H1 (cell line): ENCODE results near the gene MIB1. TPM values are rescaled to one million over a fixed set of nuclear protein-coding genes. Genes with fewer than 3 reads are reported as not detected.

Experiments
- CTCF ChIA-PET: fragments of 300-600 bp; sonication (Branson Sonifier 250); formaldehyde crosslinking; loops from one replicate; lab custom pipeline; 2021; ENCODE audit not compliant: partially characterized antibody; lab: Charles Lee
- POLR2A ChIA-PET: fragments of 300-600 bp; sonication (Branson Sonifier 250); formaldehyde crosslinking; loops from one replicate; lab custom pipeline; 2021; ENCODE audit warnings: inconsistent platforms; ENCODE audit not compliant: partially characterized antibody; lab: Charles Lee
- DNase-seq, 2 experiments: peaks; one replicate each; pipeline versions ENCODE4 v3.0.0 to v3.0.0-alpha.2; 2010 to 2022; ENCODE audit warnings: low spot score in 2 of 2, low read depth in 1 of 2, mixed read lengths in 1 of 2
- FAIRE-seq: peaks from 2 replicates; lab custom pipeline; 2011; peaks lifted over from hg19 to GRCh38; lab: Jason Lieb, UNC
- H2AFZ ChIP-seq: 2 replicates; pipeline ENCODE4 v1.8.1; 2012; ENCODE audit warnings: low read length, inconsistent platforms
- H2AK5ac ChIP-seq: 2 replicates; pipeline ENCODE4 v1.6.1; 2013; ENCODE audit warnings: low read depth, low read length
- H2BK120ac ChIP-seq: replicated peaks from 2 replicates; pipeline ENCODE3; 2013; ENCODE audit warnings: low read depth, low read length, inconsistent platforms
- H2BK12ac ChIP-seq: 2 replicates; pipeline ENCODE4 v1.6.1; 2013; ENCODE audit warnings: low read depth, low read length
- H2BK15ac ChIP-seq: 2 replicates; pipeline ENCODE4 v1.6.1; 2013; ENCODE audit warnings: low read length
- H2BK20ac ChIP-seq: 2 replicates; pipeline ENCODE4 v1.6.1; 2013; ENCODE audit warnings: low read length
- H2BK5ac ChIP-seq: 2 replicates; pipeline ENCODE4 v1.6.1; 2013; ENCODE audit warnings: low read depth, low read length
- H3K14ac ChIP-seq: 2 replicates; pipeline ENCODE4 v1.6.1; 2013; ENCODE audit warnings: inconsistent platforms; ENCODE audit not compliant: insufficient read length
- H3K18ac ChIP-seq: 2 replicates; pipeline ENCODE4 v1.6.1; 2013; ENCODE audit warnings: low read length; ENCODE audit errors: extremely low read depth
- H3K23ac ChIP-seq: 2 replicates; pipeline ENCODE4 v1.6.1; 2013; ENCODE audit warnings: inconsistent platforms; ENCODE audit not compliant: insufficient read length
- H3K23me2 ChIP-seq: 2 replicates; pipeline ENCODE4 v1.6.1; 2013; ENCODE audit warnings: low read depth, low read length
- H3K27ac ChIP-seq: 2 replicates; pipeline ENCODE4 v1.6.1; 2011; ENCODE audit warnings: low read depth, low read length, inconsistent platforms
- H3K27me3 ChIP-seq, 4 experiments: replicated peaks in 1 of 4; 1 replicate in 1 of 4; 2 replicates in 3 of 4; pipeline versions ENCODE4 v1.6.1 to v1.8.1; 2011 to 2013; ENCODE audit warnings: low read length in 3 of 4, mild to moderate bottlenecking in 3 of 4, inconsistent platforms in 2 of 4, mixed read lengths in 2 of 4, moderate library complexity in 1 of 4; ENCODE audit not compliant: control insufficient read depth in 3 of 4, insufficient read depth in 3 of 4; ENCODE audit errors: extremely low read depth in 1 of 4
- H3K36me3 ChIP-seq, 4 experiments: 2 replicates each; pipeline versions ENCODE4 v1.6.1 to v1.8.1; 2011 to 2013; ENCODE audit warnings: mild to moderate bottlenecking in 4 of 4, low read length in 3 of 4, moderate library complexity in 2 of 4, control low read depth in 1 of 4, inconsistent platforms in 1 of 4; ENCODE audit not compliant: insufficient read depth in 4 of 4, control insufficient read depth in 2 of 4
- H3K4ac ChIP-seq: replicated peaks from 2 replicates; pipeline ENCODE3; 2013; ENCODE audit warnings: low read length, low read depth, mixed read lengths, inconsistent platforms; ENCODE audit not compliant: insufficient read length
- H3K4me1 ChIP-seq, 4 experiments: replicated peaks in 1 of 4; 1 replicate in 1 of 4; 2 replicates in 3 of 4; pipeline versions ENCODE4 v1.6.1 to v1.8.1; 2011 to 2013; ENCODE audit warnings: low read length in 3 of 4, inconsistent platforms in 2 of 4, mixed read lengths in 1 of 4; ENCODE audit not compliant: insufficient read depth in 4 of 4, control insufficient read depth in 3 of 4
- H3K4me2 ChIP-seq, 2 experiments: 2 replicates each; pipeline versions ENCODE4 v1.6.1 to v1.8.1; 2011 to 2013; ENCODE audit warnings: low read depth in 2 of 2, low read length in 2 of 2, control low read depth in 1 of 2, inconsistent platforms in 1 of 2, mild to moderate bottlenecking in 1 of 2; ENCODE audit not compliant: insufficient read depth in 1 of 2
- H3K4me3 ChIP-seq, 4 experiments: fragments of 200-600, 300-600 bp in 1 of 4; sonication (generic), shearing (Covaris generic), sonication (Bioruptor Twin) in 1 of 4; 2 replicates each; pipeline versions ENCODE4 v1.5.1 to v1.8.1; 2011 to 2016; ENCODE audit warnings: low read length in 4 of 4, low read depth in 3 of 4, control low read depth in 2 of 4, inconsistent platforms in 2 of 4, mild to moderate bottlenecking in 2 of 4, mixed read lengths in 1 of 4, moderate library complexity in 1 of 4; ENCODE audit not compliant: insufficient read depth in 2 of 4; ENCODE audit errors: extremely low read depth in 1 of 4
- H3K56ac ChIP-seq: replicated peaks from 2 replicates; pipeline ENCODE3; 2013; ENCODE audit warnings: low read depth, mild to moderate bottlenecking, mixed read lengths, low read length, inconsistent platforms; ENCODE audit not compliant: insufficient read length
- H3K79me1 ChIP-seq: 2 replicates; pipeline ENCODE4 v1.6.1; 2013; ENCODE audit warnings: low read depth, low read length, control low read depth
- H3K79me2 ChIP-seq, 2 experiments: 2 replicates each; pipeline versions ENCODE4 v1.6.1 to v1.8.1; 2012 to 2013; ENCODE audit warnings: low read length in 2 of 2, mild to moderate bottlenecking in 2 of 2, inconsistent platforms in 1 of 2; ENCODE audit not compliant: insufficient read depth in 2 of 2, control insufficient read depth in 1 of 2
- H3K9ac ChIP-seq, 4 experiments: replicated peaks in 1 of 4; 1 replicate in 1 of 4; 2 replicates in 3 of 4; pipeline versions ENCODE4 v1.6.1 to v1.8.1; 2011 to 2013; ENCODE audit warnings: low read depth in 3 of 4, low read length in 3 of 4, control low read depth in 2 of 4, mild to moderate bottlenecking in 2 of 4, moderate library complexity in 2 of 4, inconsistent platforms in 1 of 4; ENCODE audit errors: extremely low read depth in 1 of 4
- H3K9me3 ChIP-seq, 2 experiments: 2 replicates each; pipeline versions ENCODE4 v1.6.1 to v1.8.1; 2012 to 2013; ENCODE audit warnings: mild to moderate bottlenecking in 2 of 2, moderate library complexity in 2 of 2, control low read depth in 1 of 2, inconsistent platforms in 1 of 2, low read depth in 1 of 2, low read length in 1 of 2, mixed read lengths in 1 of 2; ENCODE audit not compliant: insufficient read depth in 2 of 2
- H4K20me1 ChIP-seq, 2 experiments: replicated peaks in 1 of 2; 2 replicates each; pipeline versions ENCODE3 to v1.8.1; 2011 to 2013; ENCODE audit warnings: inconsistent platforms in 2 of 2, low read length in 2 of 2, mild to moderate bottlenecking in 1 of 2; ENCODE audit not compliant: insufficient read depth in 2 of 2, control insufficient read depth in 1 of 2
- H4K5ac ChIP-seq: 2 replicates; pipeline ENCODE4 v1.6.1; 2013; ENCODE audit warnings: low read length, low read depth, mixed read lengths, inconsistent platforms; ENCODE audit not compliant: insufficient read length
- H4K8ac ChIP-seq: 2 replicates; pipeline ENCODE4 v1.8.0; 2013; ENCODE audit warnings: mild to moderate bottlenecking, moderate library complexity, low read length, inconsistent platforms; ENCODE audit not compliant: insufficient read depth; ENCODE audit errors: extremely low read depth
- H4K91ac ChIP-seq: replicated peaks from 2 replicates; pipeline ENCODE3; 2013; ENCODE audit warnings: low read length, mixed read lengths, inconsistent platforms; ENCODE audit not compliant: insufficient read length
- ATF3 ChIP-seq: IDR thresholded peaks from 2 replicates; pipeline ENCODE4 v1.6.1; 2011; ENCODE audit warnings: low read depth, mild to moderate bottlenecking, low read length; ENCODE audit not compliant: insufficient read depth
- BRCA1 ChIP-seq: IDR thresholded peaks from 2 replicates; pipeline ENCODE4 v1.6.1; 2012; ENCODE audit warnings: low read depth, low read length, improper control_type of control experiment
- CREB1 ChIP-seq: IDR thresholded peaks from 2 replicates; pipeline ENCODE4 v1.6.1; 2012; ENCODE audit warnings: inconsistent platforms
- EP300 ChIP-seq, 2 experiments: IDR thresholded peaks; 1 replicate in 1 of 2; 2 replicates in 1 of 2; pipeline ENCODE4 v1.6.1; 2011 to 2012; ENCODE audit warnings: low read depth in 2 of 2, low read length in 2 of 2, mild to moderate bottlenecking in 2 of 2, borderline replicate concordance in 1 of 2, inconsistent platforms in 1 of 2, moderate library complexity in 1 of 2
- FOSL1 ChIP-seq: IDR thresholded peaks from 2 replicates; pipeline ENCODE4 v1.6.1; 2011; ENCODE audit warnings: mild to moderate bottlenecking, low read depth, low read length, moderate library complexity; ENCODE audit not compliant: insufficient read depth
- GABPA ChIP-seq: IDR thresholded peaks from 2 replicates; pipeline ENCODE4 v1.6.1; 2011; ENCODE audit warnings: mild to moderate bottlenecking, low read length, moderate library complexity, borderline replicate concordance; ENCODE audit not compliant: insufficient read depth
- KDM4A ChIP-seq: IDR thresholded peaks from one replicate; pipeline ENCODE4 v1.7.1; 2012; ENCODE audit warnings: low read depth, mild to moderate bottlenecking, moderate library complexity, low read length, inconsistent platforms; ENCODE audit not compliant: severe bottlenecking
- NANOG ChIP-seq: IDR thresholded peaks from 2 replicates; pipeline ENCODE4 v1.6.1; 2011; ENCODE audit warnings: low read length, low read depth, mild to moderate bottlenecking, inconsistent platforms; ENCODE audit not compliant: insufficient read depth, poor library complexity, severe bottlenecking
- NRF1 ChIP-seq: IDR thresholded peaks from 2 replicates; pipeline ENCODE4 v1.6.1; 2011; ENCODE audit warnings: mild to moderate bottlenecking, low read depth, low read length, improper control_type of control experiment
- SUZ12 ChIP-seq: fragments of 200-600 bp; sonication (generic); IDR thresholded peaks from 2 replicates; pipeline ENCODE4 v1.6.1; 2012; ENCODE audit warnings: mild to moderate bottlenecking, inconsistent platforms, low read length, moderate library complexity, mixed read lengths
- TAF7 ChIP-seq: optimal IDR thresholded peaks from 2 replicates; pipeline ENCODE3; 2011; ENCODE audit warnings: low read depth, mild to moderate bottlenecking, inconsistent platforms, low read length, moderate library complexity, borderline replicate concordance
- TBP ChIP-seq: IDR thresholded peaks from 2 replicates; pipeline ENCODE4 v1.6.1; 2011; ENCODE audit warnings: low read depth, low read length, improper control_type of control experiment
- WGBS, 2 experiments: shearing (Covaris generic) in 1 of 2; methylation state at CpG; one replicate each; pipeline versions ENCODE4 v1.1.6 to v1.1.7; 2013 to 2015; ENCODE audit warnings: low lambda C conversion rate in 2 of 2, mixed read lengths in 2 of 2, inconsistent platforms in 1 of 2, low coverage in 1 of 2, missing lambda C conversion rate in 1 of 2; ENCODE audit not compliant: insufficient replicate concordance in 2 of 2, insufficient coverage in 1 of 2, insufficient read length in 1 of 2; ENCODE audit errors: extremely low coverage in 1 of 2, missing lambda C conversion rate in 1 of 2; 5-methylcytosine and 5-hydroxymethylcytosine counted together
- polyA plus RNA-seq, 7 experiments: library from polyadenylated mRNA; depleted of rRNA in 3 of 7; stranded (reverse) in 5 of 7; unstranded in 2 of 7; fragments of >200 nt in 5 of 7; fragments of 200-250 nt in 2 of 7; gene quantifications; 1 replicate in 5 of 7; 2 replicates in 1 of 7; 4 replicates in 1 of 7; pipeline versions ENCODE4 v1.2.1 to v1.2.3, GENCODE V29; 2011 to 2013; ENCODE audit warnings: missing spikeins in 2 of 7, mixed read lengths in 2 of 7
- total RNA-seq: library from RNA; stranded (reverse); fragmentation: NEBNext Ultra II Directional; extraction: Animal tissue kit (Norgen Biotek cat#: 25700); gene quantifications from 2 replicates; pipeline ENCODE4 v1.2.1, GENCODE V29; 2021
- TF ChIP-seq, protein P1 (sequence below): IDR thresholded peaks from 2 replicates; pipeline ENCODE4 v1.6.1; 2012; ENCODE audit warnings: inconsistent platforms

The MIB1 gene
- total and polyA plus RNA-seq, 2 of the 8 experiments (the other 6 are each of a cell fraction or from before 2014, with no cell fraction given) = 8.2 to 60.3 TPM

DNA sequence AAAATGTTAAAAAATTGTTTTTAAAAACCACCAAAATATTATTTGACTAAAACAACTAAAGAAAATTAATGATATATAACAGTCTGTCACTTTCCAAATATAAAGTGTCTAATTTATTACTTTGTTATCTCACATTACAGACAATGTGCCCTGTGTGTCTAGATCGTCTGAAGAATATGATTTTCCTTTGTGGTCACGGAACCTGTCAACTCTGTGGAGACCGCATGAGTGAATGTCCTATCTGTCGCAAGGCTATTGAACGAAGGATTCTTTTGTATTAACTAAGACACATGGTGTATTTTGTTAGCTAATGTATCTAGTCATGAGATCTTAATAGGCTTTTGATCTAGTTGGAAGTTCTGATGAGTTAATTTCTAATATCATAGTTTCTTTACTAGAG, 123.8 kb downstream of the MIB1 start:
- Histone ChIP-seq H2AK5ac (no peak overlapping the region), H2BK5ac (no peak overlapping the region), H3K36me3 (peaks cover 2 to 37% (median 7%) of the 10 kb centered on the region in 4 experiments; a peak in 6 of 8 replicates), H3K4me2 (no peak overlapping the region), H3K27me3 (no peaks in the 10 kb centered on the region), H4K5ac (no peak overlapping the region), H3K4me1 (no peaks in the 10 kb centered on the region), H3K9me3 (no peaks in the 10 kb centered on the region), H4K8ac (no peak overlapping the region), H3K79me2 (no peaks in the 10 kb centered on the region), H4K91ac (no peak overlapping the region), H2AFZ (no peak overlapping the region), H2BK15ac (no peak overlapping the region), H4K20me1 (peaks cover 0 to 3% of the 10 kb centered on the region in 2 experiments), H3K23ac (no peak overlapping the region), H3K4ac (no peak overlapping the region), H2BK12ac (no peak overlapping the region), H3K79me1 (no peaks in the 10 kb centered on the region; the same call in 1 of the 2 replicates), H3K9ac (no peak overlapping the region), H3K23me2 (no peaks in the 10 kb centered on the region), H3K4me3 (no peak overlapping the region), H3K14ac (no peak overlapping the region), H3K27ac (no peak overlapping the region), H3K56ac (no peak overlapping the region), H2BK120ac (no peak overlapping the region), H3K18ac (no peak overlapping the region), H2BK20ac (no peak overlapping the region)
- DNase-seq (no peak), FAIRE-seq (no peak)
- 96% methylated on average over 5 of the region's 5 CpGs; no CpG with 5 or more reads in 1 of the 2 experiments for WGBS, 2 experiments
- POLR2A ChIA-PET = no interaction called here
- CTCF ChIA-PET = no interaction called here
- no peak for TF ChIP-seq CREB1
- no peak for TF ChIP-seq ATF3
- no peak for TF ChIP-seq NANOG
- TF ChIP-seq EP300 (IDR thresholded peaks at IDR 0.05; ENCODE audit: borderline replicate concordance in 1 of 2, low read depth in 2 of 2, low read length in 2 of 2) = no peak
- TF ChIP-seq KDM4A = no peak
- TF ChIP-seq BRCA1 = no peak
- no peak for TF ChIP-seq TAF7
- TF ChIP-seq, protein P1, sequence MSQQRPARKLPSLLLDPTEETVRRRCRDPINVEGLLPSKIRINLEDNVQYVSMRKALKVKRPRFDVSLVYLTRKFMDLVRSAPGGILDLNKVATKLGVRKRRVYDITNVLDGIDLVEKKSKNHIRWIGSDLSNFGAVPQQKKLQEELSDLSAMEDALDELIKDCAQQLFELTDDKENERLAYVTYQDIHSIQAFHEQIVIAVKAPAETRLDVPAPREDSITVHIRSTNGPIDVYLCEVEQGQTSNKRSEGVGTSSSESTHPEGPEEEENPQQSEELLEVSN = no peak
- no peak for TF ChIP-seq FOSL1
- no peak for TF ChIP-seq SUZ12
- TF ChIP-seq TBP = no peak
- no peak for TF ChIP-seq GABPA
- no peak for TF ChIP-seq NRF1
